OCI-LY3 (cell line): Measurements from ENCODE around the gene NCKAP5.

Experiments
- H2AFZ ChIP-seq: fragments of 200-600, 300-600 bp; shearing (Covaris generic); 2 replicates; pipeline ENCODE4 v1.6.0; 2014; ENCODE audit warnings: antibody characterized with exemption, low read depth, low read length
- H3K27ac ChIP-seq: fragments of 200-600, 300-600 bp; sonication (generic); 2 replicates; pipeline ENCODE4 v1.5.1; 2014; ENCODE audit warnings: mild to moderate bottlenecking, low read length, moderate library complexity, mixed read lengths
- H3K27me3 ChIP-seq: fragments of 200-600, 300-600 bp; sonication (generic); 2 replicates; pipeline ENCODE4 v1.6.1; 2014; ENCODE audit warnings: low read depth, low read length, mixed read lengths
- H3K36me3 ChIP-seq: fragments of 200-600, 300-600 bp; sonication (generic); replicated peaks from 2 replicates; pipeline ENCODE3; 2014; ENCODE audit warnings: low read depth, low read length, mixed read lengths
- H3K4me1 ChIP-seq: fragments of 300-600, 200-600 bp; sonication (generic); 2 replicates; pipeline ENCODE4 v1.6.1; 2014; ENCODE audit warnings: low read length, mixed read lengths
- H3K4me2 ChIP-seq: fragments of 200-600, 300-600 bp; sonication (generic); 2 replicates; pipeline ENCODE4 v1.6.1; 2014; ENCODE audit warnings: low read length, mixed read lengths
- H3K4me3 ChIP-seq: fragments of 300-600, 200-600 bp; sonication (generic); 2 replicates; pipeline ENCODE4 v1.5.1; 2014; ENCODE audit warnings: antibody characterized with exemption, mild to moderate bottlenecking, low read length, moderate library complexity
- H3K79me2 ChIP-seq: fragments of 300-600, 200-600 bp; shearing (Covaris generic); 2 replicates; pipeline ENCODE4 v1.6.1; 2014; ENCODE audit warnings: mild to moderate bottlenecking, low read length, mixed read lengths
- H3K9ac ChIP-seq: fragments of 300-600, 200-600 bp; shearing (Covaris generic); 2 replicates; pipeline ENCODE4 v1.6.0; 2014; ENCODE audit warnings: mild to moderate bottlenecking, low read length, moderate library complexity
- H3K9me3 ChIP-seq: fragments of 200-600, 300-600 bp; shearing (Covaris generic); 2 replicates; pipeline ENCODE4 v1.6.1; 2014; ENCODE audit warnings: low read length, mixed read lengths; ENCODE audit not compliant: insufficient read depth
- H4K20me1 ChIP-seq: fragments of 200-600, 300-600 bp; sonication (generic); 2 replicates; pipeline ENCODE4 v1.6.1; 2016; ENCODE audit warnings: low read length, mixed read lengths; ENCODE audit not compliant: insufficient read depth
- CTCF ChIP-seq: fragments of 200-600, 300-600 bp; sonication (generic); IDR thresholded peaks from 2 replicates; pipeline ENCODE4 v1.5.1; 2014; ENCODE audit warnings: antibody characterized with exemption, low read length, low read depth
- EZH2phosphoT487 ChIP-seq: fragments of 200-600 bp; shearing (Covaris generic); IDR thresholded peaks from 2 replicates; pipeline ENCODE4 v1.6.1; 2018; ENCODE audit warnings: antibody characterized with exemption, mixed run types, low read depth

NCKAP5 gene

DNA sequence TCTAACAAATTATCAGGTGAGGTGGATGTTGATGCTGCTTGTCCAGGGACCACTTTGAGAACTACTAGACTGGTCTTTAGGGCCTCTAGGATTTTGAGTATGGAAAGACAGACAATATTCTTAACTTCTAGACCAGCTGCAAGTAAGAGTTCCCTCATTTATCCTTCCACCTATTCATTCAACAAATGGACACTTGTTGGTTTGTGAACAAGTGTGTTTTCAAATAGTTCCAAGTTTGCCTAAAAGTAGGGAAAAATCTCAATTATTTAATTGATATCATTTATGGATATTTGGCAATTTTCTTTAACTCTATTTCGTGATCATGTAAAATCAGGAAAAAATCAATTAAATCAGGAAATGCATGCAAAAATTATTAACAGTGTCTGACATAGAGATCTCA lies 245.4 kb downstream of the NCKAP5 start:
- no peak overlapping the region for H3K4me2 ChIP-seq
- H2AFZ ChIP-seq: no peak overlapping the region
- H3K4me1 ChIP-seq: no peaks in the 10 kb centered on the region
- H3K79me2 ChIP-seq: no peaks in the 10 kb centered on the region
- no peaks in the 10 kb centered on the region for H3K27me3 ChIP-seq
- H3K36me3 ChIP-seq: no peaks in the 10 kb centered on the region
- H3K4me3 ChIP-seq: no peak overlapping the region
- no peaks in the 10 kb centered on the region for H3K9me3 ChIP-seq
- no peak overlapping the region for H3K27ac ChIP-seq
- TF ChIP-seq EZH2phosphoT487 (no peak), CTCF (no peak)
- H3K9ac ChIP-seq: no peak overlapping the region
- no peaks in the 10 kb centered on the region for H4K20me1 ChIP-seq

DNA sequence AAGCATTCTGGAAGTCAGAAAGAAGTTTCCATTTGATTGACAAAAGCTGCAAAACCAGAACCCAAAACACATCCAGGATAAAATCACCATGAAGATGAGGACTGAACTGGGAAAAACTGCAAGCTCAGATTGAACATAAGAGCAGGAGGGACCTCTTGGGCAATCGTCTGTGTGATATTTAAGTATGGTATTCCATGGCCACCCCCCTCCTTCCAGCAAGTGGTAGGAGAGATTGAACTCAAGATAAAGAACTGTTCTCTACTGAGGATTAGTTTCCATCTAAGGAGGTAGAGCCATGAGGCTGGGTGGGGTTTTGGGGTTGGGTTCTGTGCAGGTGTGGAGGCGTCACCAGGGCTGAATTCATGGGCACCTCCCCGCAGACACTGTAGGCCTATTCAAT lies 251.1 kb downstream of the NCKAP5 start:
- Histone ChIP-seq H3K27ac (no peak overlapping the region), H3K4me3 (no peak overlapping the region), H3K27me3 (no peaks in the 10 kb centered on the region), H3K4me1 (no peaks in the 10 kb centered on the region), H3K4me2 (no peak overlapping the region), H3K9ac (no peak overlapping the region), H4K20me1 (no peaks in the 10 kb centered on the region), H3K9me3 (no peaks in the 10 kb centered on the region), H3K36me3 (no peaks in the 10 kb centered on the region), H2AFZ (no peak overlapping the region), H3K79me2 (no peaks in the 10 kb centered on the region)
- TF ChIP-seq EZH2phosphoT487 (no peak), CTCF (no peak)

- H3K27ac ChIP-seq: no peak overlapping the region
- H3K27me3 ChIP-seq: no peaks in the 10 kb centered on the region
- no peaks in the 10 kb centered on the region for H3K79me2 ChIP-seq
- no peaks in the 10 kb centered on the region for H3K4me1 ChIP-seq
- H3K9me3 ChIP-seq: no peaks in the 10 kb centered on the region
- H3K9ac ChIP-seq: no peak overlapping the region
- H3K4me3 ChIP-seq: no peak overlapping the region
- no peaks in the 10 kb centered on the region for H3K36me3 ChIP-seq
- no peak overlapping the region for H2AFZ ChIP-seq
- H4K20me1 ChIP-seq: no peaks in the 10 kb centered on the region
- H3K4me2 ChIP-seq: no peak overlapping the region
- TF ChIP-seq CTCF (no peak), EZH2phosphoT487 (no peak)
Observed at GRCh38 chr2:133316557-133316956, 251.7 kb downstream of the NCKAP5 start.

DNA sequence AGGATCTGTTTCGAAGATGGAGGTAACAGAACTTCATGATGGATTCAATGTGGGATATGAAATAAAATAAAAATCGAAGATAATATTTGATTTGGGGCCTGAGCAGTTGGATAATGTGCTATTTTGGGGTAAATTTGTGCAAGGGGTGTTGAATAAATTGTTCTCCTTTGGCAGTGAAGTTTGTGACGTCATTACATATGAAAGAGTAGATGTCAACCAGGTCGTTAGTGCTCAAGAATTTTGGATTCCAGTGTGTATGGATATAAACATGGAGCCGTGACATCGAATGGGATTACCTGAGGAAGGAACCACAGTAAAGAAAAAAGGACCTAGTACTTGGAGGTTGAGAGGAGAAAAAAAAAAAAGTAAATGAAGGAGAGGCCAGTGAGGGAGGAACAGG lies 253.0 kb downstream of the NCKAP5 start:
- Histone ChIP-seq H3K27ac (no peak overlapping the region), H3K9me3 (no peaks in the 10 kb centered on the region), H3K9ac (no peak overlapping the region), H3K36me3 (no peaks in the 10 kb centered on the region), H3K4me2 (no peak overlapping the region), H3K4me3 (no peak overlapping the region), H3K27me3 (no peaks in the 10 kb centered on the region), H3K79me2 (no peaks in the 10 kb centered on the region), H4K20me1 (no peaks in the 10 kb centered on the region), H2AFZ (no peak overlapping the region), H3K4me1 (no peaks in the 10 kb centered on the region)
- no peak for TF ChIP-seq CTCF
- no peak for TF ChIP-seq EZH2phosphoT487
